Measurements from ENCODE around the gene DNM2.
"Not testable (repeated sequence)": the region's sequence is repeated elsewhere in the genome, so short reads cannot be mapped to it uniquely, and the experiment has no call there.

Gene DNM2

DNA sequence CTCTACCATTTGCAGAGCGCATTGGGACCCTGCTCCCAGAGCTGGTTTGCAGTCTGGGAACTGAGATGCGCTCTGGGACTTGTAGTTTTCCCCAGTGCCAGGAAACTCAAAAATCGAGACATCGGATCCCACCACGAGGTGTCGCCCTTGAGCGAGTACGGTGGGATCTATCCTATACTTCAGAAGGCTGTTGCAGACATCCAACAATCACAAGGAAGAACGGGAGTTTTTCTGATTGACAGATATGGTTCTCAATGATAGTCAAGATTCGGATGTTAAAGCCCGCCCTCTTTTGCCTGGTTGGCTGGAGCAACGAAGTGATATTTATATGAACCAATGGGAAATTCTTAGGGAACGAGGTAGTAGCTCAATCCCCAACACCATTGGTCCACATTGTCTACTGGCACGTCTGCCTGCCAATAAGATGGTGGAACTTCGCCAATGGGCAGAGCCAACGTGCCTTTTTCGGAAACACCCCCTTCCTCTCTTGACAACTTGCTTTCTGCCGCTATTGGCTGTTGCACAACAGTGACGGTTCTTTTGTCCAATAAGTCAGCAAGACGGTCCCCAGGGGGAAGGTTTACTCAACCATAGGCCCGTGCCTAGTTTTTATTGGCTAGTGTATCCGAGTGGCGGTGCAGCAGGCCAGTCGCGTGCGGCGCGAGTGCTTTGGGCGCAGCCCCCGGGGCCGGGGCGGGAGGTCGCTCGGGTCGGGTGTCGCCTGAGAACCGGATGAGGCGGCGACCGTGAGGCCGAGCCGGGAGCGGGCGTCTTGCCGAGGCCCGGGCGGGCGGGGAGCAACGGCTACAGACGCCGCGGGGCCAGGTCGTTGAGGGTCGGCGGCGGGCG, at the start of gene DNM2:
Gene DNM2, plus strand, starts transcription at position 724 of the 849 bp plus-strand sequence. CDS start 164 bp downstream, outside the sequence.
- peak; percentile 99 for DNase-seq

DNA sequence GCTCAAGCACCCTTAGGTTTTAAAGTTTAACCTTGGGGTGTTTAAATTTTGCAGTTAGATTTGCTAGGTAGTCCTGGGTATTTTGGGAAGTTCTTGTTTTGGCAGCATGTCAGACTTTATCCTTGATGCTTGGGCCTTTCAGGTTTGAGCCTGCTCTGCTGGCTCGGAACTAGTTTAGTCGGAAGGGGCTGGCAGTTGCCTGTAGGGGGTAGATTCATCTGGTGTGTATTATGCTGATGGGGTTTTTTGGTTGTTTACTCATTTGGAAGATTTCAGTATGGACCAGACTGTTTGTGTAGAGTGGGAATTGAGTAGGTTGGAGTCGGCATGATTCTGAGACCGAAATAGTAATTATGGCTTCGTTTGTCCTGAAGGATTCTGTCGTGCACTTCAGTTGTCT, 48.6 kb upstream of the DNM2 start:
- DNase-seq = no peak

DNA sequence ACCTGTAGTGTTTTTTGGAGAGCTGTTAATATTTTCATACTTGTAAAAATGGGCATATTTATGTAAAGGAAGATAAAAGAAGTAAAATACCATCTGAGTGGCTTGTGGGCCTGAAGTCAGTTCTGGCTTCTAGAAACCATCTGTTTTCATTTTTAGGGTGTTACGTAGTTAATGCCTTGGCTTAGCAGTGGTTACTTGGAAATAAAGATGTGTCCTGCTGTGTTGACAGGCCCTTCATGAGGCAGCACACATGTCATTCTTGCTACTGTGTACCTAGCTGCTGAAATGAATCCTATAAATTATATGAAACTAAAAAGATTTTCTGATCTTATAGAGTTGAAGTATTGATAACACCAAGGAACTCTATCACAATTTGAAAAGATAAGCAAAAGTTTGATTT, 47.7 kb upstream of the DNM2 start:
- no peak for DNase-seq

DNA sequence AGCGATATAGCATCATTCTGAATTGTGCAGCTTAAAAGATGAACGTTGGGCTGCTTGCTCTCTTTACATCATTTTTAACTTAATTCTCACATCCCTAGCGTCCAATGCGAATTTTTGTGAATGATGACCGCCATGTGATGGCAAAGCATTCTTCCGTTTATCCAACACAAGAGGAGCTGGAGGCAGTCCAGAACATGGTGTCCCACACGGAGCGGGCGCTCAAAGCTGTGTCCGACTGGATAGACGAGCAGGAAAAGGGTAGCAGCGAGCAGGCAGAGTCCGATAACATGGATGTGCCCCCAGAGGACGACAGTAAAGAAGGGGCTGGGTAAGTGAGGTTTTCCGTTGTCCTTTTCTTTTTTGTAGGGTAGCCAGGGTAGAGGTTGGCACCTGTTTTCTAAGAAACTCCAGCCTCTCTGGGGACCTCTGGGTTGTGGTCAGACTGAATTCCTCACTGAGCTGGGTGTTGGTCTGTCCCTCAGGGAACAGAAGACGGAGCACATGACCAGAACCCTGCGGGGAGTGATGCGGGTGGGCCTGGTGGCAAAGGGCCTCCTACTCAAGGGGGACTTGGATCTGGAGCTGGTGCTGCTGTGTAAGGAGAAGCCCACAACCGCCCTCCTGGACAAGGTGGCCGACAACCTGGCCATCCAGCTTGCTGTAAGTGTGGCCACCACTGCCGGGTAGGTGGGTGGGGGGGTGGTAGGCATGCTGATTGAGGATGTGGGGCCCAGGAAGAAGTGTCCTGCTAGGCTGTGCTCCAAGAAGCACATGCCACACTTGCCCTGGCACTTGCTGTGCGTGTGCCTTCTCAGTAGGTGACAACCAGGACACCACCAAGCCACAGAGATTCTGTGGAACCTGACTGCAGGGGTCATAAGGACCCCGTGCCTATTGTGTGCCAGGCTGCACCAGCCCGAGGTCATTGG, 46.7 kb upstream of the DNM2 start:
- no peak for DNase-seq

DNA sequence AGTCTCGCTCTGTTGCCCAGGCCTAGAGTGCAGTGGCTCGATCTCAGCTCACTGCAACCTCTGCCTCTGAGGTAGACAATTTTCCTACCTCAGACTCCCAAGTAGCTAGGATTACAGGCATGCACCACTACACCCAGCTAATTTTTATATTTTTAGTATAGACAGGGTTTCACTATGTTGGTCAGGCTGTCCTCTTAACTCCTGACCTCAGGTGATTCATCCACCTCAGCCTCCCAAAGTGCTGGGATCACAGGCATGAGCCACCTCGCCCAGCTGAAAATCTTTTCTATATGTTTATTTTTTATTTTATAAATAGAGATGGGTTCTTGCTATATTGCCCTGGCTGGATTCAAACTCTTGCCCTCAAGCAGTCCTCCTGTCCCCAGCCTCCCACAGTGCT, 46.0 kb upstream of the DNM2 start:
- DNase-seq = not testable (repeated sequence)

DNA sequence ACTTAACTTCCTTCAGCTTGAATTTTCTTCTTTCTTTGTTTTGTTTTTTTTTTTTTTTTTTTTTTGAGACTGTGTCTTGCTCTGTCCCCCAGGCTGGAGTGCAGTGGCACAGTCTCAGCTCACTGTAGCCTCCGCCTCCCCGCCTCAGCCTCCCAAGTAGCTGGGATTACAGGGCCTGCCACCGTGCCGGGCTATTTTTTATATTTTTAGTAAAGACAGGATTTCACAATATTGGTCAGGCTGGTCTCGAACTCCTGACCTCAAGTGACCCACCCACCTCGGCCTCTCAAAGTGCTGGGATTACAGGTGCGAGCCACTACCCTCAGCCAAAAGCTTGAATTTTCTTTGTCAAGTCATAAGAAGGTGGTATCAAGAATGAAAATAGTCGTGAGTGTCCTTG, 42.7 kb upstream of the DNM2 start:
- DNase-seq = not testable (repeated sequence)

DNA sequence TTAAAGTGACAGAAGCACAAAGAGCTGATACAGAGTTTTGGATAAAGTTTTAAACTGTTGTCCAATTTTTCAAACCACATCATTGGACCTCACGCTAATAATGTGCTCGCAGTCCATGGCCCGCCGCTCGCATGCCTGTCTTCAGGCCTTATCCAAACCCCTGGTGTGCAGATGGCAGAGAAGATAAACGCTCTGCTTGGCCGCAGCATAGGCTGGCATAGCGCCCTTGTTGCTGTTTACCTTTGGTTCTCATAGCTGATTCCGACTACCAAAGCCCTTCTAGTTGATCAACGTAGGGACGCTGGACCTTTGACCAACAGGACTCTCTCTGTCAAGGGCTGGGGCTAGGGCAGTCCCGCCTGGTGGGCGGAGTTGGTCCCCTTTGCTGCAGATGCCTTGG, 40.1 kb upstream of the DNM2 start:
- no peak for DNase-seq

DNA sequence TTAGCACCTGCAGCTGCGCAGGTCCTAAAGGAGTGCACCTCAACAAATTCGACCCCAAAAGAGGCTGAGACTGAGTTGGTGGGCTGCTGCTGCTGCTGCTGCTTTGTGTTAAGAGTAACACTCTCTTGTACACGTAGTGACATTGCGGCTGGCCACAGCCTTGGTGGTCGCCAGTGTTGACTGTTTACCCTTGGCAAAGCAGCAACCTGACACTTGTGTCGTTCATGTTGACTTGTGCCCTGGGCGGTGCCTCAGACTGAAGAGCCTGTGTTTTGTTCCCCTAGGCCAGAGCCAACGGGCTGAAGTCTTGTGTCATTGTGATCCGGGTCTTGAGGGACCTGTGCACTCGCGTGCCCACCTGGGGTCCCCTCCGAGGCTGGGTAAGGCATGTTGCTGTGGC, 39.1 kb upstream of the DNM2 start:
- DNase-seq = no peak

DNA sequence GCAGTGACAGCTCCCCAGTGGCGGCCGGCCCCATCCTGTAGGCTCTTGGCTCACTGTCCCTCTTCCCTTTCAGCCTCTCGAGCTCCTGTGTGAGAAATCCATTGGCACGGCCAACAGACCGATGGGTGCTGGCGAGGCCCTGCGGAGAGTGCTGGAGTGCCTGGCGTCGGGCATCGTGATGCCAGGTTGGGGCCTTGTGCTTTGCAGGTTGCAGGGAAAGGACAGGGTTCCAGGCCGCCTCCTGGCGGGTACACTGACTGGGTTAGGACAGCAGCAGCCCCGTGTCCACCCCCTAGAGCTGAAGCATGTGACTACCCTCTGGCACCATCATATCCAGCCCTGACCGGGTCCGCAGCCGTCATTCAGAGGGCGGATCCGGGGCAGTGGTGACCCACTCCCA, 38.1 kb upstream of the DNM2 start:
- DNase-seq = no peak

DNA sequence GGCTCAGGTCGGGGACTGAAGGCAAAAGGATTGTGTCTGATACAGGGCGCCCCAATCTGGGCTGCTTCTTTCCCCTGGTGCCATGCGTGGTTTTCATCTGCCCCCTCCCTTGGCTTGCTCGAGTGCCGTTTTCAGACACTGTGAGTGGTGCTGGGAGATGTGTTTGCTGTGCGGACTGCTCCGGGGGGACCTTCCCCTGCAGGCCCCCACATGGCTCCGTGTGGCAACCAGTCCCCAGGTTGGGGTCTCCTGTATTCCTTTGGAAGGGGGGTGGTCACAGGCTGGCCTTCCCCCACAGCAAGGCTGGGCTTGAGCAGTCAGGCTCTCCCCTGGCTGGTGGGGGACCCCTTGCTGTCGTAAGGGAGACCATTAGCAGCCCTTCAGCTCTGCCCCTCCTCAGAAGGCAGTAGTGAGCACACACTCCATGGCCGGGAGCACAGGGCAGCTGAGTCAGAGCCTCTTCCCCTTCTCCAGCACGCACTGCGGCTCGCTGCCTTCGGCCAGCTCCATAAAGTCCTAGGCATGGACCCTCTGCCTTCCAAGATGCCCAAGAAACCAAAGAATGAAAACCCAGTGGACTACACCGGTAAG, 37.2 kb upstream of the DNM2 start:
- DNase-seq = no peak

DNA sequence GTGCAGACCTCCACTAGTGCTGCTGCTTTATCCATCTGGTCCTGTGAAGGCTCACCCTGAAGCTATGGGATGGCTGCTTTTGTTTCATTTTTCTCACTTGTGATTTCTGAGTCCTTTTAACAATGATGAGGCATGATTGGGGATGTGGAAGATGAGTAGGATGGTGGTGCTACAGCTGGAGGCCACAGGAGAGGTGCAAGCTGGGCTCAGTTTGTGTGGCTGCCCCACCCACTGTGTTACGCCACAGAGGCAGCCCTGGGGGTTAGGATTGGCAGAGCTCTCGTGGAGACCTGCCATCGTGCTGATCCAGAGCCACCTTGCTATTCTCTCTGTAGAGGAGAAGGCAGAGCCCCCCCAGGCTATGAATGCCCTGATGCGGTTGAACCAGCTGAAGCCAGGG, 36.2 kb upstream of the DNM2 start:
- no peak for DNase-seq

DNA sequence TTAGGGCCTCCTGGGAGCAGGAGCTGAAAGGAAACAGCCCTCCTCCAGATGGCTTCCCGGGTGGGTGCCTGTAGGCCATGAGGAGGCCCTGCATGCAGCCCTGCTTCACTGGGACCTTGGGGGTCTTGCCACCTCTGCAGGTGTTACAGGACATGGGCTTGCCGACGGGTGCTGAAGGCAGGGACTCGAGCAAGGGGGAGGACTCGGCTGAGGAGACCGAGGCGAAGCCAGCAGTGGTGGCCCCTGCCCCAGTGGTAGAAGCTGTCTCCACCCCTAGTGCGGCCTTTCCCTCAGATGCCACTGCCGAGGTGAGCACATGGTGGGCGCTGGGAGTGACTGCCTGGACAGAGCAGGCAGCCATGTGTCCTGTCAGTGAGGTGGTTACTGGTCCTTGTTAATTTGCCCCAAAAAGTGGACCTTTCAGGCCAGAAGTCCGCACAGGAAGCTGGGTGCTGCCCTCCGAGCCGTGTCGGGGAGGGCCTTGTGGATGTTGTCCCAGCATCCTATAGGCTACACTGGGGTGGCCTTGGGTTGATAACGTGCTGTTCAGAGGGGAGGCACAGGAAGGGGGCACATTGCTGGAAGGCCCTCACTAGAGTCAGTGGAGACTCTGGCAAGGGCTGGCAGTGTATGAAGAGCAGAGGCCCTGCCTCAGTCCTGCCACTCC, 35.3 kb upstream of the DNM2 start:
- no peak for DNase-seq

DNA sequence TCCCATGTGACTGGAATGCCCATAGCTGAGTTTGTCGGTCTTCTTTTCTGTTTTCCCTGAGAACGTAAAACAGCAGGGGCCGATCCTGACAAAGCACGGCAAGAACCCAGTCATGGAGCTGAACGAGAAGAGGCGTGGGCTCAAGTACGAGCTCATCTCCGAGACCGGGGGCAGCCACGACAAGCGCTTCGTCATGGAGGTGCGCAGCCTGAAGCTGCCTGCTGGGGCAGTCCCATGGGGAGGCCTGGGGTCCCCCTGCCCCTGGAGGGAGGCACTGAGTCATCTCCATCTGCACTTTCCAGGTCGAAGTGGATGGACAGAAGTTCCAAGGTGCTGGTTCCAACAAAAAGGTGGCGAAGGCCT, 34.8 kb upstream of the DNM2 start:
- DNase-seq = no peak

DNA sequence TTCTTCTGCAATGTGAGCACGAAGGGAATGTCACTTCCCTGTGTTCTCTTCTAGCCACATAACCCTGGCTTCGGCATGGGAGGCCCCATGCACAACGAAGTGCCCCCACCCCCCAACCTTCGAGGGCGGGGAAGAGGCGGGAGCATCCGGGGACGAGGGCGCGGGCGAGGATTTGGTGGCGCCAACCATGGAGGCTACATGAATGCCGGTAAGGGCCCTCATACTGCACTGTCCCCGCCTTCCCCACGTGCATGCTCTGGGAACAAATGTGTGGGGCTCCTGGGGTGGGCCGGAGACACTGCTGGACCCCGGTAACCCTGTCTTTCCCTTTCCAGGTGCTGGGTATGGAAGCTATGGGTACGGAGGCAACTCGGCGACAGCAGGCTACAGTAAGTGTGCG, 34.3 kb upstream of the DNM2 start:
- no peak for DNase-seq

DNA sequence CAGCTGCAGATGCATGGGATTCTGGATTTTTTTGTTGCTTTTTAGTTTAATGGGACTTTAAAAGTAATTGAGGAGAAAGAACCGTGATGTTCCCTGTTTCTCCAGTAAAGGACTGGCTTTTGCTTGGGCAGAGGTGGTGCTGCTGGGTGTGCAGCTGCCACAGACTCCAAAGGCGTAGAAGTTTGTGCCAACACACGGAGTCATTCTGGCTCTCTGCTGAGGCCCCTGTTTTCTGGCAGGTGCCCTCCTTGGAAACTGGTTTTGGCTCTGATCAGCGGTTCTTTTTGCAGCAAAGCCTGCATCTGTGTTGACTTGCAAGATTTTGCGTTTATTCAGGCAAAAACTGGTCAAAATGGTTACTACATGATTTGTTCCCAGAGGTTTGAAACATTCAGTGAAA, 32.7 kb upstream of the DNM2 start:
- DNase-seq = no peak

DNA sequence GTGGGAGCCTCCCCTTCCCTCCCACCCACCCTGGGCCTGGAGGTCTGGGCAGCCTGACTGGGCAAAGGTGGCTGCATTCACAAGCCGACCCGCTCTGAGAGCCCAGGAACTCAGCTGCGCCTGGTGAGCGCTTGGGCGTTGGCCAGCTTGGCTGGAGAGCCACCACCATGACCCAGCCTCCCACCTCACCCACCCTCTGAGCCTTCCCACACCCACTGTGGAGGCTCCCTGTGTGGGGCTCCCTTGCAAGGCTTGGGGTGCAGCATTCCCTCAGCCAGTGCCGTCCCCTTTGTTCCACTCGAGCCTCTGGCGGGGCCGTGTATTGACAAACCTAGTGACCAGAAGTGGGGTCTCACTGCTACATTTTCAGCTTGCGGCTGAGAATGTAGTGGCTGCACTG, 31.7 kb upstream of the DNM2 start:
- DNase-seq = no peak

DNA sequence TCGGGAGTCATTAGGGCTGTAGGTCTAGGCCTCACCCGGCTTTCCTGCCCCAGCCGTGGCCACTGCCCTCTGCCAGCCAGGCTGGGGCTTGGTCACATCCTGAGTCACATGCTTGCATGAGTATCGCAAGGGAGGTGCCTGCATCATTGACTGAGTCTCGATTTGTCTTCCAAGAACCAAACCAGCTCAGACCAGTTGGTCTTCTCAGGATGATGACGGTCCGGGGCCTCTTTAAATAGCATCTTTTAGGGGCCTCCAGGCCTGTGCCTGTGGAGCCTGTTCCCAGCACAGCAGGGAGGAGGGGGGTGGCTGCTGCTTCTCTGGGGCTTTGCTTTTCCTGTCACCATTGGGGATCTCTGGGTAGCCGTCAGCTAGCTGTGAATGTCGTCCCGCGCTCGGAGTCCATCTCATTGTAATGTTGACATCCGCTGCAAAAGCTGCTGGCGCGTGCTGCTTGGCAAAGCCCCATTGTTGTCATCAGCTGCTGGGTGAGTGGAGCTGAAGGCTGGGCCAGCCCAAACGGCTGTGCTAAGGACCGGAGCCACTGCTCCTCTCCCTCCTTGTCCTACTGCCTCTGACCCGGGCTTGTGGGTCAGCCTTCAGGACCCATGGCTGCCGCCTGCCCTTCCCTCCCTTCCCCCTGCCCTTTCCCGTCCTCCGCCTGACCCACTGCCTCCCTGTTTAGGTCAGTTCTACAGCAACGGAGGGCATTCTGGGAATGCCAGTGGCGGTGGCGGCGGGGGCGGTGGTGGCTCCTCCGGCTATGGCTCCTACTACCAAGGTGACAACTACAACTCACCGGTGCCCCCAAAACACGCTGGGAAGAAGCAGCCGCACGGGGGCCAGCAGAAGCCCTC, 31.0 kb upstream of the DNM2 start:
- no peak for DNase-seq

DNA sequence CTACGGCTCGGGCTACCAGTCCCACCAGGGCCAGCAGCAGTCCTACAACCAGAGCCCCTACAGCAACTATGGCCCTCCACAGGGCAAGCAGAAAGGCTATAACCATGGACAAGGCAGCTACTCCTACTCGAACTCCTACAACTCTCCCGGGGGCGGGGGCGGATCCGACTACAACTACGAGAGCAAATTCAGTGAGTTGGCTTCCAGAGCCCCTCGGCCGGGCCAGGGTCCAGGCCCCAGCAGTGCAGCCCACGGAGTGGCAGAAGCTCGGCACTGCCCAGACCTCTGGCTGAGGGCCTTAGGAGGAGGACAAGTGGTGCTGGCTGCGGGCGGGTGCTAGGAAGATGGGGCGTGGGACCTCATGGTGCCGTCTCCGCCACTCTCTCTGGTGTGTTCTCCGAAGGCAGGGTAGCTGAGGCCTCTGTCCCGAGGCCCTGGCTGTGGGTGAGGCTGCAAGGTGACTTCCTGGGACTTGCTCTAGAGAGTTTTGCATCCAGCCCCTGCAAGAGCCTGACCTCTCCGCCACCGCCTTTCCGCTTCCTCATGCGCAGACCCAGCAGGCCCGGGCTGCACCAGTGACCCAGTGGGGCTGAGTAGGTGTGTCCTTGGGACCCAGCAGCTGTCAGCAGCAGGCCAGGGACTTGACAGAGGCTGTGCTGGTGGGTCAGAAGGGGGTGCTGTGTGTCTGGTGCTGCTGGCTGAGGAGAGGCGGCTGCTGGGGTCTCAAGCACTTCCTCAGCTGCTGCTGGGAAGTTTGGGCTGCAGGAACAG, 30.2 kb upstream of the DNM2 start:
- DNase-seq = no peak

DNA sequence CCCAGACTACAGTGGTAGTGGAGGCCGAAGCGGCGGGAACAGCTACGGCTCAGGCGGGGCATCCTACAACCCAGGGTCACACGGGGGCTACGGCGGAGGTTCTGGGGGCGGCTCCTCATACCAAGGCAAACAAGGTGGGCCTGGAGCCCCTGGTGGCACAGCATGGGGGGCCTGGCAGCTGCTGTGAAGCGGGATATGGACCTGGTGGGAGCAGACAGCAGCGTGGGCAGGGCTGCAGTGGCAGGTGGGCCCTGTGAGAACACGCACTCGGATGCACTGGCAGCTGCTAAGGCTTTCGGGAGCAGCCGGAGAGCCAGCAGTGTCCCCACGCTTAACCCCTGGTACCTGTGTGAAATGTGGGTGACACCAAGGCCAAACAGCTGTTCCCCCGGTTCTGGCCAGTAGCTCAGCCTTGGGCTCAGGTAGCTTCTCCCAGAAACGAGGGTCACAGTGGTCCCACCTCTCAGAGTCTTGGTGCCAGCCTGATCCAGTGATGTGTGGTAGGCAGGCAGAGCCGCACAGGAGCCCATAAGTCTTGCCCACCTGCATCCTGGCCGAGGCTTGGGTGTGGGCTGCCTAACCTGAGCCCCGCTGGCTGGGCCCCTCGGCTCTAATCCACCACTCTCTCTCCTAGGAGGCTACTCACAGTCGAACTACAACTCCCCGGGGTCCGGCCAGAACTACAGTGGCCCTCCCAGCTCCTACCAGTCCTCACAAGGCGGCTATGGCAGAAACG, 29.2 kb upstream of the DNM2 start:
- DNase-seq = no peak

DNA sequence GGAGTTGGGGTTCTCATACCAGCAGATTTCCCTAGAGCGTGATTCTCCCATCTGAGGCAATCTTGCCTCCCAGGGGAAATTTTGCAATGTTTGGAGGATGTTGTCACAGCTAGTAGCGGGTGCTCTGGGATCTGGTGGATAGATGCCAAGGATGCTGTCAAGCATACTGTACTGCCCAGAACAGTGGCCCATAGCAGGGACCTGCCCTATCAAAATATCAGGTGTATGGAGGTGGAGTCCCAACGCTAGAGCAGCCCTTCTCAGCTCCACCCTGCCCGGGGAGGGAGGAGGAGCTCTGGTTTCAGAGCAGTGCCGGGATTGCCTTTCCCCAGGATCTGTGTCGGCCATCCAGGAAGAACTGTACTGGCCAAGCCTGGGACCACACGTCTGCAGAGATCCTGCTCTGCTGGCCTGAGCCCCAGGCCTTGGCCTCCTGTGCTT, 27.5 kb upstream of the DNM2 start:
- no peak for DNase-seq

Data from right forelimb (tissue), 1 donor.